Measurements from ENCODE around the gene CTDP1. TPM values are rescaled to one million over a fixed set of nuclear protein-coding genes. Genes with fewer than 3 reads are reported as not detected.

The CTDP1 gene
- total RNA-seq, 1 experiment from 2014 or later, result 22.5 TPM

- BruUV-seq (replicated peaks), result no TSS peak
- DNase-seq (ENCODE audit: low spot score), result no peak
- H3K36me3 ChIP-seq (ENCODE audit: insufficient read depth, low read length, poor library complexity, severe bottlenecking), result no peaks in the 10 kb centered on the region
- intact Hi-C loops (cut with micrococcal nuclease; ENCODE audit: unreplicated experiment), result no loop called here
- no peaks in the 10 kb centered on the region for H3K4me1 ChIP-seq (ENCODE audit: insufficient read depth, low read length, poor library complexity, severe bottlenecking)
- H3K4me3 ChIP-seq (ENCODE audit: low read depth, low read length, poor library complexity, severe bottlenecking), result no peak overlapping the region
- no peak overlapping the region for H3K27ac ChIP-seq (ENCODE audit: low read depth, low read length, poor library complexity, severe bottlenecking)
- H3K9me3 ChIP-seq (ENCODE audit: low read depth, low read length, poor library complexity, severe bottlenecking), result no peaks in the 10 kb centered on the region
- CTCF ChIA-PET, result no interaction called here
- POLR2A ChIA-PET (ENCODE audit: low non-redundant PET), result no interaction called here
- peaks cover 16% of the 10 kb centered on the region for H3K27me3 ChIP-seq (replicated peaks; ENCODE audit: insufficient read depth, low read depth, low read length, poor library complexity)
- no peak for TF ChIP-seq CTCF (conservative IDR thresholded peaks at IDR 0.05; ENCODE audit: low read depth, low read length)
- TF ChIP-seq EZH2 (IDR thresholded peaks at IDR 0.05; ENCODE audit: borderline replicate concordance, low read depth, low read length, poor library complexity, severe bottlenecking), result no peak
These were observed 98.7 kb downstream of the CTDP1 start for GRCh38 chr18:79778291-79778791.

GRCh38 chr18:79779021-79779699 lies 99.6 kb downstream of the CTDP1 start:
- Histone ChIP-seq H3K27ac (ENCODE audit: low read depth, low read length, poor library complexity, severe bottlenecking) (no peak overlapping the region), H3K27me3 (replicated peaks; ENCODE audit: insufficient read depth, low read depth, low read length, poor library complexity) (peaks cover 20% of the 10 kb centered on the region), H3K9me3 (ENCODE audit: low read depth, low read length, poor library complexity, severe bottlenecking) (no peaks in the 10 kb centered on the region), H3K4me3 (ENCODE audit: low read depth, low read length, poor library complexity, severe bottlenecking) (no peak overlapping the region), H3K4me1 (ENCODE audit: insufficient read depth, low read length, poor library complexity, severe bottlenecking) (no peaks in the 10 kb centered on the region), H3K36me3 (ENCODE audit: insufficient read depth, low read length, poor library complexity, severe bottlenecking) (no peaks in the 10 kb centered on the region)
- ChIA-PET CTCF (no interaction called here), POLR2A (ENCODE audit: low non-redundant PET) (no interaction called here)
- TF ChIP-seq CTCF (conservative IDR thresholded peaks at IDR 0.05; ENCODE audit: low read depth, low read length) (no peak), EZH2 (IDR thresholded peaks at IDR 0.05; ENCODE audit: borderline replicate concordance, low read depth, low read length, poor library complexity, severe bottlenecking) (no peak)
- intact Hi-C loops (cut with micrococcal nuclease; ENCODE audit: unreplicated experiment), result no loop called here
- DNase-seq (ENCODE audit: low spot score), result no peak
- BruUV-seq (replicated peaks), result no TSS peak

GRCh38 chr18:79779700-79780190 lies 100.1 kb downstream of the CTDP1 start:
- POLR2A ChIA-PET (ENCODE audit: low non-redundant PET), result no interaction called here
- no TSS peak for BruUV-seq (replicated peaks)
- H3K4me3 ChIP-seq (ENCODE audit: low read depth, low read length, poor library complexity, severe bottlenecking), result no peak overlapping the region
- intact Hi-C loops (cut with micrococcal nuclease; ENCODE audit: unreplicated experiment), result no loop called here
- no peaks in the 10 kb centered on the region for H3K4me1 ChIP-seq (ENCODE audit: insufficient read depth, low read length, poor library complexity, severe bottlenecking)
- CTCF ChIA-PET, result no interaction called here
- no peaks in the 10 kb centered on the region for H3K36me3 ChIP-seq (ENCODE audit: insufficient read depth, low read length, poor library complexity, severe bottlenecking)
- H3K27me3 ChIP-seq (replicated peaks; ENCODE audit: insufficient read depth, low read depth, low read length, poor library complexity), result peaks cover 24% of the 10 kb centered on the region
- no peak overlapping the region for H3K27ac ChIP-seq (ENCODE audit: low read depth, low read length, poor library complexity, severe bottlenecking)
- TF ChIP-seq CTCF (conservative IDR thresholded peaks at IDR 0.05; ENCODE audit: low read depth, low read length) (no peak), EZH2 (IDR thresholded peaks at IDR 0.05; ENCODE audit: borderline replicate concordance, low read depth, low read length, poor library complexity, severe bottlenecking) (no peak)
- no peaks in the 10 kb centered on the region for H3K9me3 ChIP-seq (ENCODE audit: low read depth, low read length, poor library complexity, severe bottlenecking)
- DNase-seq (ENCODE audit: low spot score), result no peak

Data from A673 (cell line).